Measurements from ENCODE around the gene LSAMP.

LSAMP gene

GRCh38 chr3:116423945-116424344 lies 21.3 kb downstream of the LSAMP start:
- Histone ChIP-seq H3K79me2 (ENCODE audit: insufficient read depth, low read length) (no peaks in the 10 kb centered on the region), H3K36me3 (ENCODE audit: low read length) (no peaks in the 10 kb centered on the region), H4K20me1 (ENCODE audit: low read depth, low read length) (no peaks in the 10 kb centered on the region), H2AFZ (ENCODE audit: low read depth, low read length, severe bottlenecking) (no peak overlapping the region), H3K4me2 (ENCODE audit: low read depth, low read length, poor library complexity, severe bottlenecking) (no peak overlapping the region), H3K27me3 (ENCODE audit: low read length) (no peaks in the 10 kb centered on the region), H3F3A (ENCODE audit: insufficient read depth) (no peaks in the 10 kb centered on the region), H3K9ac (ENCODE audit: low read length) (no peak overlapping the region), H3K9me2 (replicated peaks; ENCODE audit: insufficient read depth, low read length) (no peaks in the 10 kb centered on the region), H3K4me3 (ENCODE audit: insufficient read depth, low read length, poor library complexity, severe bottlenecking) (no peak overlapping the region), H3K9me3 (ENCODE audit: insufficient read depth, low read length) (no peaks in the 10 kb centered on the region), H3K27ac (ENCODE audit: low read depth, low read length) (no peak overlapping the region)
- no peak for TF ChIP-seq EZH2phosphoT487 (conservative IDR thresholded peaks at IDR 0.05; ENCODE audit: low read length)
- TF ChIP-seq CTCF (IDR thresholded peaks at IDR 0.05; ENCODE audit: insufficient read depth, low read length, poor library complexity, severe bottlenecking) = no peak

GRCh38 chr3:116423374-116423773 lies 21.9 kb downstream of the LSAMP start:
- no peaks in the 10 kb centered on the region for H3K79me2 ChIP-seq (ENCODE audit: insufficient read depth, low read length)
- no peaks in the 10 kb centered on the region for H3K9me2 ChIP-seq (replicated peaks; ENCODE audit: insufficient read depth, low read length)
- H3K4me2 ChIP-seq (ENCODE audit: low read depth, low read length, poor library complexity, severe bottlenecking) = no peak overlapping the region
- no peaks in the 10 kb centered on the region for H3K9me3 ChIP-seq (ENCODE audit: insufficient read depth, low read length)
- H3K9ac ChIP-seq (ENCODE audit: low read length) = no peak overlapping the region
- TF ChIP-seq EZH2phosphoT487 (conservative IDR thresholded peaks at IDR 0.05; ENCODE audit: low read length) = no peak
- no peak for TF ChIP-seq CTCF (IDR thresholded peaks at IDR 0.05; ENCODE audit: insufficient read depth, low read length, poor library complexity, severe bottlenecking)
- H3K27ac ChIP-seq (ENCODE audit: low read depth, low read length) = no peak overlapping the region
- H2AFZ ChIP-seq (ENCODE audit: low read depth, low read length, severe bottlenecking) = no peak overlapping the region
- H3F3A ChIP-seq (ENCODE audit: insufficient read depth) = no peaks in the 10 kb centered on the region
- no peak overlapping the region for H3K4me3 ChIP-seq (ENCODE audit: insufficient read depth, low read length, poor library complexity, severe bottlenecking)
- H4K20me1 ChIP-seq (ENCODE audit: low read depth, low read length) = no peaks in the 10 kb centered on the region
- no peaks in the 10 kb centered on the region for H3K27me3 ChIP-seq (ENCODE audit: low read length)
- no peaks in the 10 kb centered on the region for H3K36me3 ChIP-seq (ENCODE audit: low read length)

GRCh38 chr3:116417151-116417550 lies 28.1 kb downstream of the LSAMP start:
- H3K4me3 ChIP-seq (ENCODE audit: insufficient read depth, low read length, poor library complexity, severe bottlenecking) = no peak overlapping the region
- no peak for TF ChIP-seq CTCF (IDR thresholded peaks at IDR 0.05; ENCODE audit: insufficient read depth, low read length, poor library complexity, severe bottlenecking)
- TF ChIP-seq EZH2phosphoT487 (conservative IDR thresholded peaks at IDR 0.05; ENCODE audit: low read length) = no peak
- no peaks in the 10 kb centered on the region for H3F3A ChIP-seq (ENCODE audit: insufficient read depth)
- no peaks in the 10 kb centered on the region for H4K20me1 ChIP-seq (ENCODE audit: low read depth, low read length)
- H3K27me3 ChIP-seq (ENCODE audit: low read length) = no peaks in the 10 kb centered on the region
- H3K36me3 ChIP-seq (ENCODE audit: low read length) = no peaks in the 10 kb centered on the region
- no peaks in the 10 kb centered on the region for H3K9me2 ChIP-seq (replicated peaks; ENCODE audit: insufficient read depth, low read length)
- H2AFZ ChIP-seq (ENCODE audit: low read depth, low read length, severe bottlenecking) = no peak overlapping the region
- H3K79me2 ChIP-seq (ENCODE audit: insufficient read depth, low read length) = no peaks in the 10 kb centered on the region
- no peak overlapping the region for H3K4me2 ChIP-seq (ENCODE audit: low read depth, low read length, poor library complexity, severe bottlenecking)
- no peak overlapping the region for H3K9ac ChIP-seq (ENCODE audit: low read length)
- H3K9me3 ChIP-seq (ENCODE audit: insufficient read depth, low read length) = no peaks in the 10 kb centered on the region
- H3K27ac ChIP-seq (ENCODE audit: low read depth, low read length) = no peak overlapping the region
